ENCODE data around the gene ZPBP2. TPM values are rescaled to one million over a fixed set of nuclear protein-coding genes. Genes with fewer than 3 reads are reported as not detected.

Gene ZPBP2
- total RNA-seq, 1 experiment from 2014 or later = not detected

DNA sequence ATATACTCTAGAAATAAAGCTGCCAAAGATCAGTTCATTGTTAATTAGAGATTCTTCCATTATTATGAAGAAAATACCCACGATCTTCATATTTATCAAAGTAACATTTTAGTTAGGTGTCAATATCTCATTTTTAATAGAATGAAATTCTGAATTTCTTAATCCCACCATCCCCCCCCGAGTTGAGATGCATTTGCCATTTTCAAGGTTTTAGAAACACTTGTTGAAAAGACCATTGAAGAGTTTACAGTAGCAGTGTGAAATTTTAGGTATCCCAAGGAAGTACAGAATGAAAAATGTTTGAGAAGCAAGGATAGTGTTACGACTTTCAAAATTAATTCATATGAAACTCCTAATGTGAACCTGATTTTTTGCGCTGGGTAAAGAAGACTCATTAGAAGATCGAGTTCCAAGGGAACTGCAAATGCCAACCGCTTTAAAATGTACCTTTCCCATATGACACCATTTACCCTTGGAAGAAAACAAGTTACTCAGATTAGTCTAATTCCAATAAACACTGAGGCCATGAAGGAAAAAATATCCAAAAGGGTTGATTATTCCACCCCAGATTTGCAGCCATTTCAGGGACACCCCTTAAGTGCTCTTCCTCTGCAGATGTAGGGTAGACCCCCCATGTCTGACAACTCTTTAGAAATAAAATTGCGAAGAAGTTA, 4.6 kb upstream of the ZPBP2 start (continued):
- TF ChIP-seq GRHL2 (CRISPR knock-in tag; IDR thresholded peaks at IDR 0.05; ENCODE audit: insufficient replicate concordance, severe bottlenecking) = no peak
- TF ChIP-seq, protein P1, sequence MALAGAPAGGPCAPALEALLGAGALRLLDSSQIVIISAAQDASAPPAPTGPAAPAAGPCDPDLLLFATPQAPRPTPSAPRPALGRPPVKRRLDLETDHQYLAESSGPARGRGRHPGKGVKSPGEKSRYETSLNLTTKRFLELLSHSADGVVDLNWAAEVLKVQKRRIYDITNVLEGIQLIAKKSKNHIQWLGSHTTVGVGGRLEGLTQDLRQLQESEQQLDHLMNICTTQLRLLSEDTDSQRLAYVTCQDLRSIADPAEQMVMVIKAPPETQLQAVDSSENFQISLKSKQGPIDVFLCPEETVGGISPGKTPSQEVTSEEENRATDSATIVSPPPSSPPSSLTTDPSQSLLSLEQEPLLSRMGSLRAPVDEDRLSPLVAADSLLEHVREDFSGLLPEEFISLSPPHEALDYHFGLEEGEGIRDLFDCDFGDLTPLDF (CRISPR knock-in tag; IDR thresholded peaks at IDR 0.05) = no peak
- TF ChIP-seq KAT7 (CRISPR knock-in tag; IDR thresholded peaks at IDR 0.05; ENCODE audit: borderline replicate concordance) = no peak

DNA sequence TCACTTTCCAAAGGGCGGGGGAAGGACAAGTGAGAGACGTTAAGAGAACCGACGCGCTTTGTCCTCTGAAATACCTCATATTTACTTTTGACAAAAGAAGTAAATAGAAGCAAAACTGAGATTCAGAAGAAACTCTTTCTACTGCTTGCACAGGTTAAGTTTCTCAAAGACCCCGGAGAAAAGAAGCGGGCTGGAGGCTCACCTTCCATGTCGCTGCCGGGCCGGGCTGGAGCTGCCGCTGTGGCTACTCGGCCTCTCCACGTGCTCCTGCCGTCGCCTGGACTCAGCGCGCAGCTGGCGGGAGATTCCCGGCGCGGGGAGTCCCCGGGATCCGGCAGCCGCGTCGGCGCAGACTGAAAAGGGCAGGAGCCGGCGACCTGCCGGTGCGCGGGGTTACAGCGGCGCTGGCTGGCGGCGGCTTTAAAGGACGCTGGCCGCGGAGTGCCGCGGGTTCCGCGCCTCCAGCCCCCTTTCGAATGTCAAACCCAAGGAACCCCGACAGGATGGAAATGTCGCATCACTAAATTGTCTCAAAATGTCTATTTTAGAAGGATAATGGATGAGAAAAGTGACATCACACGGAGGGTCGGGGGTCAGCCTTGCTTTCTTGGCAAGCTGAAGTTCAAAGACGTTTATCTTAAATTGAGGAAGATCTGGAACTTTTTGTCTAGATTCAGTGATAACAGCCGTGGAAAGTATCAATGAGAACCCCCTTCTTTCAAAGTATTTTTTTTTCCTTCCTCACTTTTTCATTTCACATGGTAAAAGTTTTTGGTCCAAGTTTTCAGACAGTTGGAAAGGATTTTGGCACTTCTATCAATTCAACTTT, 3.9 kb upstream of the ZPBP2 start, which contains the start of gene IKZF3:
IKZF3 (minus strand) TSS at position 395 of the 829 bp plus-strand sequence; CDS start at position 209, 186 bp downstream.
- peaks cover 9% of the 10 kb centered on the region for H3K4me1 Mint-ChIP-seq
- ChIA-PET CTCF (interaction anchor here (0.6 to 1.8 kb wide), 4 partner anchors 29 to 603 kb away, joined by 3 to 6 read pairs (median 4); no protein-coding TSS in a partner anchor), POLR2A (interaction anchor here (0.5 kb wide), 1 partner anchor 183 kb away, joined by 3 read pairs; no protein-coding TSS in a partner anchor)
- H3K9me3 Mint-ChIP-seq = no peaks in the 10 kb centered on the region
- no peak within 1 kb of the TSS for H3K27ac Mint-ChIP-seq
- peaks cover 81% of the 10 kb centered on the region for H3K27me3 Mint-ChIP-seq (ENCODE audit: low read depth)
- H3K4me3 Mint-ChIP-seq = peak within 1 kb of the TSS; percentile 54
- ATAC-seq = peak; percentile 94
- peaks cover 3% of the 10 kb centered on the region; the same call in 1 of the 2 replicates for H3K36me3 Mint-ChIP-seq
- peak; percentile 85 for DNase-seq (ENCODE audit: low spot score)
- TF ChIP-seq ZBTB21 (CRISPR knock-in tag; IDR thresholded peaks at IDR 0.05; ENCODE audit: borderline replicate concordance) (no peak; the same call in 1 of the 2 replicates), JUN (CRISPR knock-in tag; IDR thresholded peaks at IDR 0.05) (peak; percentile 91; the same call in 1 of the 2 replicates)
- TF ChIP-seq, protein P2, sequence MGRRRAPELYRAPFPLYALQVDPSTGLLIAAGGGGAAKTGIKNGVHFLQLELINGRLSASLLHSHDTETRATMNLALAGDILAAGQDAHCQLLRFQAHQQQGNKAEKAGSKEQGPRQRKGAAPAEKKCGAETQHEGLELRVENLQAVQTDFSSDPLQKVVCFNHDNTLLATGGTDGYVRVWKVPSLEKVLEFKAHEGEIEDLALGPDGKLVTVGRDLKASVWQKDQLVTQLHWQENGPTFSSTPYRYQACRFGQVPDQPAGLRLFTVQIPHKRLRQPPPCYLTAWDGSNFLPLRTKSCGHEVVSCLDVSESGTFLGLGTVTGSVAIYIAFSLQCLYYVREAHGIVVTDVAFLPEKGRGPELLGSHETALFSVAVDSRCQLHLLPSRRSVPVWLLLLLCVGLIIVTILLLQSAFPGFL (CRISPR knock-in tag; IDR thresholded peaks at IDR 0.05; ENCODE audit: borderline replicate concordance) = peak; percentile 91; the same call in 1 of the 2 replicates
- TF ChIP-seq, protein P3, sequence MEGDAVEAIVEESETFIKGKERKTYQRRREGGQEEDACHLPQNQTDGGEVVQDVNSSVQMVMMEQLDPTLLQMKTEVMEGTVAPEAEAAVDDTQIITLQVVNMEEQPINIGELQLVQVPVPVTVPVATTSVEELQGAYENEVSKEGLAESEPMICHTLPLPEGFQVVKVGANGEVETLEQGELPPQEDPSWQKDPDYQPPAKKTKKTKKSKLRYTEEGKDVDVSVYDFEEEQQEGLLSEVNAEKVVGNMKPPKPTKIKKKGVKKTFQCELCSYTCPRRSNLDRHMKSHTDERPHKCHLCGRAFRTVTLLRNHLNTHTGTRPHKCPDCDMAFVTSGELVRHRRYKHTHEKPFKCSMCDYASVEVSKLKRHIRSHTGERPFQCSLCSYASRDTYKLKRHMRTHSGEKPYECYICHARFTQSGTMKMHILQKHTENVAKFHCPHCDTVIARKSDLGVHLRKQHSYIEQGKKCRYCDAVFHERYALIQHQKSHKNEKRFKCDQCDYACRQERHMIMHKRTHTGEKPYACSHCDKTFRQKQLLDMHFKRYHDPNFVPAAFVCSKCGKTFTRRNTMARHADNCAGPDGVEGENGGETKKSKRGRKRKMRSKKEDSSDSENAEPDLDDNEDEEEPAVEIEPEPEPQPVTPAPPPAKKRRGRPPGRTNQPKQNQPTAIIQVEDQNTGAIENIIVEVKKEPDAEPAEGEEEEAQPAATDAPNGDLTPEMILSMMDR (IDR thresholded peaks at IDR 0.05) = no peak
- TF ChIP-seq, protein P4, sequence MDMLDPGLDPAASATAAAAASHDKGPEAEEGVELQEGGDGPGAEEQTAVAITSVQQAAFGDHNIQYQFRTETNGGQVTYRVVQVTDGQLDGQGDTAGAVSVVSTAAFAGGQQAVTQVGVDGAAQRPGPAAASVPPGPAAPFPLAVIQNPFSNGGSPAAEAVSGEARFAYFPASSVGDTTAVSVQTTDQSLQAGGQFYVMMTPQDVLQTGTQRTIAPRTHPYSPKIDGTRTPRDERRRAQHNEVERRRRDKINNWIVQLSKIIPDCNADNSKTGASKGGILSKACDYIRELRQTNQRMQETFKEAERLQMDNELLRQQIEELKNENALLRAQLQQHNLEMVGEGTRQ (CRISPR knock-in tag; IDR thresholded peaks at IDR 0.05) = peak; percentile 71
- TF ChIP-seq, protein P5, sequence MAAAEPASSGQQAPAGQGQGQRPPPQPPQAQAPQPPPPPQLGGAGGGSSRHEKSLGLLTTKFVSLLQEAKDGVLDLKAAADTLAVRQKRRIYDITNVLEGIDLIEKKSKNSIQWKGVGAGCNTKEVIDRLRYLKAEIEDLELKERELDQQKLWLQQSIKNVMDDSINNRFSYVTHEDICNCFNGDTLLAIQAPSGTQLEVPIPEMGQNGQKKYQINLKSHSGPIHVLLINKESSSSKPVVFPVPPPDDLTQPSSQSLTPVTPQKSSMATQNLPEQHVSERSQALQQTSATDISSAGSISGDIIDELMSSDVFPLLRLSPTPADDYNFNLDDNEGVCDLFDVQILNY (CRISPR knock-in tag; IDR thresholded peaks at IDR 0.05) = peak; percentile 99
- TF ChIP-seq, protein P6, sequence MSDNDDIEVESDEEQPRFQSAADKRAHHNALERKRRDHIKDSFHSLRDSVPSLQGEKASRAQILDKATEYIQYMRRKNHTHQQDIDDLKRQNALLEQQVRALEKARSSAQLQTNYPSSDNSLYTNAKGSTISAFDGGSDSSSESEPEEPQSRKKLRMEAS (CRISPR knock-in tag; IDR thresholded peaks at IDR 0.05) = peak; percentile 100
- TF ChIP-seq, protein P7, sequence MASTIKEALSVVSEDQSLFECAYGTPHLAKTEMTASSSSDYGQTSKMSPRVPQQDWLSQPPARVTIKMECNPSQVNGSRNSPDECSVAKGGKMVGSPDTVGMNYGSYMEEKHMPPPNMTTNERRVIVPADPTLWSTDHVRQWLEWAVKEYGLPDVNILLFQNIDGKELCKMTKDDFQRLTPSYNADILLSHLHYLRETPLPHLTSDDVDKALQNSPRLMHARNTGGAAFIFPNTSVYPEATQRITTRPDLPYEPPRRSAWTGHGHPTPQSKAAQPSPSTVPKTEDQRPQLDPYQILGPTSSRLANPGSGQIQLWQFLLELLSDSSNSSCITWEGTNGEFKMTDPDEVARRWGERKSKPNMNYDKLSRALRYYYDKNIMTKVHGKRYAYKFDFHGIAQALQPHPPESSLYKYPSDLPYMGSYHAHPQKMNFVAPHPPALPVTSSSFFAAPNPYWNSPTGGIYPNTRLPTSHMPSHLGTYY (CRISPR knock-in tag; IDR thresholded peaks at IDR 0.05) = no peak
- TF ChIP-seq, protein P8, sequence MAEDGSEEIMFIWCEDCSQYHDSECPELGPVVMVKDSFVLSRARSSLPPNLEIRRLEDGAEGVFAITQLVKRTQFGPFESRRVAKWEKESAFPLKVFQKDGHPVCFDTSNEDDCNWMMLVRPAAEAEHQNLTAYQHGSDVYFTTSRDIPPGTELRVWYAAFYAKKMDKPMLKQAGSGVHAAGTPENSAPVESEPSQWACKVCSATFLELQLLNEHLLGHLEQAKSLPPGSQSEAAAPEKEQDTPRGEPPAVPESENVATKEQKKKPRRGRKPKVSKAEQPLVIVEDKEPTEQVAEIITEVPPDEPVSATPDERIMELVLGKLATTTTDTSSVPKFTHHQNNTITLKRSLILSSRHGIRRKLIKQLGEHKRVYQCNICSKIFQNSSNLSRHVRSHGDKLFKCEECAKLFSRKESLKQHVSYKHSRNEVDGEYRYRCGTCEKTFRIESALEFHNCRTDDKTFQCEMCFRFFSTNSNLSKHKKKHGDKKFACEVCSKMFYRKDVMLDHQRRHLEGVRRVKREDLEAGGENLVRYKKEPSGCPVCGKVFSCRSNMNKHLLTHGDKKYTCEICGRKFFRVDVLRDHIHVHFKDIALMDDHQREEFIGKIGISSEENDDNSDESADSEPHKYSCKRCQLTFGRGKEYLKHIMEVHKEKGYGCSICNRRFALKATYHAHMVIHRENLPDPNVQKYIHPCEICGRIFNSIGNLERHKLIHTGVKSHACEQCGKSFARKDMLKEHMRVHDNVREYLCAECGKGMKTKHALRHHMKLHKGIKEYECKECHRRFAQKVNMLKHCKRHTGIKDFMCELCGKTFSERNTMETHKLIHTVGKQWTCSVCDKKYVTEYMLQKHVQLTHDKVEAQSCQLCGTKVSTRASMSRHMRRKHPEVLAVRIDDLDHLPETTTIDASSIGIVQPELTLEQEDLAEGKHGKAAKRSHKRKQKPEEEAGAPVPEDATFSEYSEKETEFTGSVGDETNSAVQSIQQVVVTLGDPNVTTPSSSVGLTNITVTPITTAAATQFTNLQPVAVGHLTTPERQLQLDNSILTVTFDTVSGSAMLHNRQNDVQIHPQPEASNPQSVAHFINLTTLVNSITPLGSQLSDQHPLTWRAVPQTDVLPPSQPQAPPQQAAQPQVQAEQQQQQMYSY (CRISPR knock-in tag; IDR thresholded peaks at IDR 0.05) = peak; percentile 59; the same call in 1 of the 2 replicates
- TF ChIP-seq, protein P9, sequence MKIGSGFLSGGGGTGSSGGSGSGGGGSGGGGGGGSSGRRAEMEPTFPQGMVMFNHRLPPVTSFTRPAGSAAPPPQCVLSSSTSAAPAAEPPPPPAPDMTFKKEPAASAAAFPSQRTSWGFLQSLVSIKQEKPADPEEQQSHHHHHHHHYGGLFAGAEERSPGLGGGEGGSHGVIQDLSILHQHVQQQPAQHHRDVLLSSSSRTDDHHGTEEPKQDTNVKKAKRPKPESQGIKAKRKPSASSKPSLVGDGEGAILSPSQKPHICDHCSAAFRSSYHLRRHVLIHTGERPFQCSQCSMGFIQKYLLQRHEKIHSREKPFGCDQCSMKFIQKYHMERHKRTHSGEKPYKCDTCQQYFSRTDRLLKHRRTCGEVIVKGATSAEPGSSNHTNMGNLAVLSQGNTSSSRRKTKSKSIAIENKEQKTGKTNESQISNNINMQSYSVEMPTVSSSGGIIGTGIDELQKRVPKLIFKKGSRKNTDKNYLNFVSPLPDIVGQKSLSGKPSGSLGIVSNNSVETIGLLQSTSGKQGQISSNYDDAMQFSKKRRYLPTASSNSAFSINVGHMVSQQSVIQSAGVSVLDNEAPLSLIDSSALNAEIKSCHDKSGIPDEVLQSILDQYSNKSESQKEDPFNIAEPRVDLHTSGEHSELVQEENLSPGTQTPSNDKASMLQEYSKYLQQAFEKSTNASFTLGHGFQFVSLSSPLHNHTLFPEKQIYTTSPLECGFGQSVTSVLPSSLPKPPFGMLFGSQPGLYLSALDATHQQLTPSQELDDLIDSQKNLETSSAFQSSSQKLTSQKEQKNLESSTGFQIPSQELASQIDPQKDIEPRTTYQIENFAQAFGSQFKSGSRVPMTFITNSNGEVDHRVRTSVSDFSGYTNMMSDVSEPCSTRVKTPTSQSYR (CRISPR knock-in tag; IDR thresholded peaks at IDR 0.05) = peak; percentile 98
- TF ChIP-seq, protein P10, sequence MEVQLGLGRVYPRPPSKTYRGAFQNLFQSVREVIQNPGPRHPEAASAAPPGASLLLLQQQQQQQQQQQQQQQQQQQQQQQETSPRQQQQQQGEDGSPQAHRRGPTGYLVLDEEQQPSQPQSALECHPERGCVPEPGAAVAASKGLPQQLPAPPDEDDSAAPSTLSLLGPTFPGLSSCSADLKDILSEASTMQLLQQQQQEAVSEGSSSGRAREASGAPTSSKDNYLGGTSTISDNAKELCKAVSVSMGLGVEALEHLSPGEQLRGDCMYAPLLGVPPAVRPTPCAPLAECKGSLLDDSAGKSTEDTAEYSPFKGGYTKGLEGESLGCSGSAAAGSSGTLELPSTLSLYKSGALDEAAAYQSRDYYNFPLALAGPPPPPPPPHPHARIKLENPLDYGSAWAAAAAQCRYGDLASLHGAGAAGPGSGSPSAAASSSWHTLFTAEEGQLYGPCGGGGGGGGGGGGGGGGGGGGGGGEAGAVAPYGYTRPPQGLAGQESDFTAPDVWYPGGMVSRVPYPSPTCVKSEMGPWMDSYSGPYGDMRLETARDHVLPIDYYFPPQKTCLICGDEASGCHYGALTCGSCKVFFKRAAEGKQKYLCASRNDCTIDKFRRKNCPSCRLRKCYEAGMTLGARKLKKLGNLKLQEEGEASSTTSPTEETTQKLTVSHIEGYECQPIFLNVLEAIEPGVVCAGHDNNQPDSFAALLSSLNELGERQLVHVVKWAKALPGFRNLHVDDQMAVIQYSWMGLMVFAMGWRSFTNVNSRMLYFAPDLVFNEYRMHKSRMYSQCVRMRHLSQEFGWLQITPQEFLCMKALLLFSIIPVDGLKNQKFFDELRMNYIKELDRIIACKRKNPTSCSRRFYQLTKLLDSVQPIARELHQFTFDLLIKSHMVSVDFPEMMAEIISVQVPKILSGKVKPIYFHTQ (CRISPR knock-in tag; IDR thresholded peaks at IDR 0.05) = no peak
